ENCODE results near the gene PCSK5. TPM values are rescaled to one million over a fixed set of nuclear protein-coding genes. Genes with fewer than 3 reads are reported as not detected.

The PCSK5 gene
- total RNA-seq, 1 donor from 2014 or later, result 3.2 TPM

GRCh38 chr9:75998096-75998780 lies 107.8 kb downstream of the PCSK5 start:
- DNase-seq (ENCODE audit: low spot score) (no peak), ATAC-seq (no peak)

- DNase-seq (ENCODE audit: low spot score) (no peak), ATAC-seq (no peak)
These were observed 111.0 kb downstream of the PCSK5 start for GRCh38 chr9:76001459-76001858.

DNA sequence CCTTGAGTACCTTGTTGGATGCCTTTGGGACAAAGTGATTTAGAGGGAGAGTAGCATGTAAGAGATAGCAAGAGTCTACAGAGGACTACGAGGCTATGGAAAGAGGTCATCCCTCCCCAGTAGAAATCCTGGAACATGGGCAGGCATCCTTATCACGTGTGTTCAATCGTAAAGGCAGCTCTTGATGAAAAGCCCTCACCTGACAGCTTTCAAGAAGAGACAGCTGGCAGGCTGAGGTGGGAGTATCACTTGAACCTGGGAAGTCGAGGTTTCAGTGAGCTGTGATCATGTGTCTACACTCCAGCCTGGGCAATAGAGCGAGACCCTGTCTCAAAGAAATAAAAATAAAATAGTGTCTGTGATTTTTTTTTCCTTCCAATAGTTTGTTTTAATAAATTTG lies 112.6 kb downstream of the PCSK5 start:
- DNase-seq (ENCODE audit: low spot score), result no peak
- ATAC-seq, result no peak

- DNase-seq (ENCODE audit: low spot score), result no peak
- no peak for ATAC-seq
These were observed 114.1 kb downstream of the PCSK5 start for GRCh38 chr9:76004526-76004925.

- DNase-seq (ENCODE audit: low spot score) (no peak), ATAC-seq (no peak)
These were observed 117.5 kb downstream of the PCSK5 start for GRCh38 chr9:76007935-76008334.

- ATAC-seq (no peak), DNase-seq (ENCODE audit: low spot score) (no peak)
These were observed 123.3 kb downstream of the PCSK5 start for GRCh38 chr9:76013809-76014208.

DNA sequence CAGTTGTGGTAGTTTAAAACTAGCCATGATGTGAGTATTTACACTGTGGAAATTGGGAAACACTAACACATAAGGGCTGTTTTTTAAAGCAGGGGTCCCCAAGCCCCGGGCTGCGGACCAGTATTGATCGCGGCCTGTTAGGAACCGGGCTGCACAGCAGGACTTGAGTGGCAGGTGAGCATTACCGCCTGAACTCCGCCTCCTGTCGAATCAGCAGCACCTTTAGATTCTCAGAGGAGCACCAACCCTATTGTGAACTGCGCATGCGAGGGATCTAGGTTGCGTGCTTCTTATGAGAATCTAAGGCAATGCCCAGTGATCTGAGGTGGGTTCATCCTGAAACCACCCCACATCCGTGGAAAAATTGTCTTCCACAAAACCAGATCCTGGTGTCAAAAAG lies 127.8 kb downstream of the PCSK5 start:
- DNase-seq (ENCODE audit: low spot score) (no peak), ATAC-seq (peak; percentile 60)

GRCh38 chr9:76018761-76019160 lies 128.3 kb downstream of the PCSK5 start:
- ATAC-seq (peak; percentile 23), DNase-seq (ENCODE audit: low spot score) (no peak)

GRCh38 chr9:76020652-76021051 lies 130.2 kb downstream of the PCSK5 start:
- no peak for DNase-seq (ENCODE audit: low spot score)
- no peak for ATAC-seq

- no peak for DNase-seq (ENCODE audit: low spot score)
- ATAC-seq, result no peak
These were observed 131.8 kb downstream of the PCSK5 start for GRCh38 chr9:76022317-76022716.

GRCh38 chr9:76023715-76024195 lies 133.3 kb downstream of the PCSK5 start:
- no peak for DNase-seq (ENCODE audit: low spot score)
- ATAC-seq, result no peak

- DNase-seq (ENCODE audit: low spot score) (no peak), ATAC-seq (no peak)
These were observed 134.8 kb downstream of the PCSK5 start for GRCh38 chr9:76025286-76025685.

GRCh38 chr9:76026796-76027195 lies 136.3 kb downstream of the PCSK5 start:
- ATAC-seq, result no peak
- DNase-seq (ENCODE audit: low spot score), result no peak

DNA sequence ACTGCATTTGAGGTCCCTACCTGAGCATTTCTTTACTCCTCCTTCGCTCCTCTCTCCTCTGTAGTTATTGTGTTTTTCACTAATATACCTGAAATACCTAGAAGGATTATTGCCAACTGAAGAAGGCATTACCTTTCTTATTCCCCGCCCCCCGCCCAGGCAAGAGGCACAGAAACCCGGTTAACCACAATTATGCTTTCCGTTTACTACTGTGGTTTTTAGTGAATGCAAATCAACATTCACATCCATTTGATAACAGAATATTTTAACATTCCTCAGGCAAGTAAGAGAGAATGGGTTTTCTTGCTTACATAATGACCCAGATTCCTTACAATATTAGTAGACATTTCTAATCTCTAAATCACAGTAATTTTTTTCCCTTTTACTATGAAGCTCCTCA lies 136.9 kb downstream of the PCSK5 start:
- no peak for ATAC-seq
- DNase-seq (ENCODE audit: low spot score), result no peak

- no peak for ATAC-seq
- DNase-seq (ENCODE audit: low spot score), result no peak
These were observed 137.4 kb downstream of the PCSK5 start for GRCh38 chr9:76027861-76028260.

DNA sequence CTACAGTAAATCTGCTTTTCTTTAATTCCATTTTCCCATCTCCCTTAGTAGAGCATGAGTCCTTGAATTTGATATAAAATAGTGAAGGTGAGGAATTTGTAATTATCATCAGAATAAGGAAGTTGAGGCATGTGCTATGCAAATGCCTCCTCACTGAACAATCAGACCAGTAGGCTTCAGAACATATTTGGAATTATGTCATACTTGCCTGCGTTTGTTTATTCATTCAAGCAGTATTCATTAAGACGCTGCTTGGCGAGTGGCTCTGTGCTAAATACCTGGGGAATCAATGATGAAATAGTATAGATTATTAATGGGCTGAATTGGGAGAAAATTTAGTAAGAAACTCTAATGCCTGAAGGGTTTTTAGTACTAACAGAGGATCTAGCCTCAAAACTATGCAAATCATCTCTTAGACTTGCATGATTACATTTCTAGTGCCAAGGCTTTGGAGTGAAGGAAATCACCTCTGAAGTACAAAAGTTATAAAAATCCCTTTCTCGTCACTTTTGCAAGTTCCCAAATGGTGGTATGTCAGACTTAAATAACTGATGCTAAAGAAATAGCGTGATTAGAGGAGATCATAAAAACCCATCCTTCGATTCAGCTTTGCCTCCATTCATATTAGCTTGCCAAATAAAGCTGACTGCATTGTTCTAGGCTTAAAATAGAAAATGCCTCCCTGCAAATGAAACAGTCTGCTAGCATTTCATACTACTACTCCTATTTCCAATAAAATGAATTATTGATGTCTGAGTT lies 141.7 kb downstream of the PCSK5 start:
- ATAC-seq (no peak), DNase-seq (ENCODE audit: low spot score) (no peak)

DNA sequence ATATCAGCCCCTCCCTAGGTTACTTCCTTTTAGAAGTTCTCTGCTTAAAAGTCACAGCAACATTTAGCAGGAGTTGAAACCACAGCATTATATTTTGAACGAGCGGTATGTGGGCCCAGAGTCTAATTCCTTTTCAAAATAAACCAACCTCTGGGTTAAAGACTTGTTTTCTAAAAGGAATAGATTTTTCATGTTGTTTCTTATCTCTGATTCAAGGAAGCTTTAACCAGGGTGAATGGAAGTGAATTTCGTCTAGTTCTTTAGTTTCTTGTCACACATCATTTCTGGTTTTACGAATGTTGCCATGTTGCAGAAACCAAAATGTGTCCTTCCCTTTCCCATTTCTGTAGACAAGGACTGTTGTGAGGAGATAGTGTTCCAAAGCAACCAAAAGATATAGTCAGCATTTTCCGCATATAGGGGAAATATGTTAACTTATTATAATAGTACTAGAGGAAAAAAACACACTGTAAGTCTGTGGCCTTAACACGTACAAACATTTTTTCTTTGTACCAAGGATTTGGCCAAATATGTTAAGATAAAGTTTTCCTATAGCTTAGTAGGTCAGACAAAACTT lies 142.4 kb downstream of the PCSK5 start:
- DNase-seq (ENCODE audit: low spot score) (no peak), ATAC-seq (no peak)

- no peak for ATAC-seq
- DNase-seq (ENCODE audit: low spot score), result no peak
These were observed 143.6 kb downstream of the PCSK5 start for GRCh38 chr9:76034049-76034448.

GRCh38 chr9:76036762-76037161 lies 146.3 kb downstream of the PCSK5 start:
- no peak for DNase-seq (ENCODE audit: low spot score)
- ATAC-seq, result no peak

DNA sequence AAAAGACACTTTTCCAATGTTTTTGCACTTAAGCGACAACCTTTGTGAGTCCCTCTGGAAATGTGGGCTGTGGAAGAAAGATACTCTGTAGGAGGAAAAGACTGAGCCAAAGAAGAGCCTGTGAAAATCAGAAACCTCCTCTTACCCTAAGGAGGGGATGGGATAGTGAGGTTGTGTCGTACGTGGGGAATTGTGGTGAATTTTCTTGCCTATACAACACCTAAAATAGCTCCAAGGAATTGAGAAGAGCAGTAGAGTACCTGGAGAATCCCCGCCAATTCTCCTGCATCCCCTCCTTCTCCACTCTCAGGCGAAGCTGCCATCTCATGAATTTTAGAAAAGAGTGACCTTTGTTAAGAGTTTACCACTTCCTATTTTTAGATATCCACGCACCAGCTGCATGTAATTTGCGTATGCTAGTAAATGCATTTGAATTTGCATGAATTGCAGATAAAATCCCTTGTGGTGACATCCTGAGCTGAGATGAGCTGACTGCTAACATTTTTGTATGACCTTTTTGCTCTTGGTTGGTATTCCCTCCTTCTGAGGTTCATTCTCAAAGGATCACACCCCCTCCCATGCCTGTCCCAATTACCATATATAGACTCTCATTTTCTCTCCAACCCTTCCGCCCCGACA lies 147.2 kb downstream of the PCSK5 start:
- DNase-seq (ENCODE audit: low spot score), result no peak
- no peak for ATAC-seq

DNA sequence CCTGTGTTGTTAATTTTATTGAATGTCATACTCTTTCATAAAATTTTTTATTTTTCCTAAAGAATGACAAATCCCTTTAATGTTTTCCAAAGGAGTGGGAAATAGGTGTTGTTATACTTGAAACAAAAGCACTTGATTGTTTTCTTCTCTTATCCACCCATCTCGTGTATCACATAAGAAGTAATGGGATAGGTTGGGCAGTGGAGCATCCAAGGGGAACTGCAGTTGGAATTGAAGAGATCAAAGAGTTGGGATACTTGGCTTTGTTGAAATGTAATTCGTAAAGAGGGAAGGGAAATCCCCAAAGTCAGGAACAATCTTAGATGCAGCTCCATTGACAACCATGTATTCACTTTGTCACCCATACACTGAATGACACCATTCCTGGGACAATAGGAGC lies 148.0 kb downstream of the PCSK5 start:
- DNase-seq (ENCODE audit: low spot score) (no peak), ATAC-seq (no peak)

Data from left lobe of liver (tissue), 2 donors.